Activated CD8-positive, alpha-beta memory T cell treated with anti-CD3 and anti-CD28 coated beads for 48 hours (primary cell): ENCODE measurements around the gene ZNF618.

Experiments
- DNase-seq, 3 experiments: peaks; one replicate each; pipeline ENCODE4 v3.0.0-alpha.2; 2020; ENCODE audit warnings: low read depth in 2 of 3, low spot score in 2 of 3

The ZNF618 gene

DNA sequence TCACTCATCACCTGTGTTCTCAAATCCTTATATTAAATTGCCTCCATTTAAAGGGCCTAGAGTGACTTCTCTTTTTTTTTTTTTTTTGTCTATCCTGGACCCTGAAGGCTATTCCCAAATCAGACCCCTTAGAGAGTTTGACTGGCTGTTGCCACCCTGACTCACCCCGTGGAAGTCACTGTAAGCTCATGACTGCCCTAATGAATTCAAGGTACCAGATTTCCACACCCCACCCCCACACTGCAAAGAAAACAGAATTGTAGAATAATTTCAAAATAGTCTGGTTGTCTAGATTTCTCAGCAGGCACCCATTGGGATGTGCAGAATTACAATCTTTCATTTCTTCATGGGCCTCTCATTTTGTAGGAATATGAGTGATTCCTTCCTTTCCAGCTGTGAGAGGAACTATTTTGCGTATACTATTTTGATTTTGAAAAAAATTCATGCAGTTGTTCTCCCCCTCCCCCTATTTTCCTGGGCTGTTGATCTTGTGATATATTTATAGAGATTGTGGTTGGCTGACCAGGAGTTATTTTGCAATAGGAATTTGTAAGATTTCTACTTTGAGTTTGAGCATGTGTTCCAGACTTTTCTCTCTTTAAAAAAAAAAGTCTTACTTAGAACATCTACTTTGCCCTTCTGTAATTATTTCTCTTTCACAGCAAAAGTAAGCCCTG, 79.1 kb downstream of the ZNF618 start:
- no peak for DNase-seq

DNA sequence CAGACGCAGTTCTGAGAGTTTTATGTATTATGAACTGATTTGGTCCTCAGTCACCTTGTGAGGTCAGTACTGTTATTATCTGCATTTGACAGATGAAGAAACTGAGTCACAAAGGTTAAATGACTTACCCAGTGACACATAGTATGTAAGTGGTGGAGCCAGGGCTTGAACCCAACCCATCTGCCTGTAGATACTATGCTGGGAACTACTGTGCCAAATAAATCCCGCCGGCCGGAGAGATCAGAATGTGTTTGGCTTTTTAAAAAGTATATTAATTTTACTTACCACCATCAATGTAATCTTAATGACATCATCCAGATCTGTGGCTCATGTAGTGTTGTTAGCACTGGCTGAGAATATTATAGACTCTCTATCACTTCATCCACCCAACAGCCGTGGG, 80.8 kb downstream of the ZNF618 start:
- no peak for DNase-seq

DNA sequence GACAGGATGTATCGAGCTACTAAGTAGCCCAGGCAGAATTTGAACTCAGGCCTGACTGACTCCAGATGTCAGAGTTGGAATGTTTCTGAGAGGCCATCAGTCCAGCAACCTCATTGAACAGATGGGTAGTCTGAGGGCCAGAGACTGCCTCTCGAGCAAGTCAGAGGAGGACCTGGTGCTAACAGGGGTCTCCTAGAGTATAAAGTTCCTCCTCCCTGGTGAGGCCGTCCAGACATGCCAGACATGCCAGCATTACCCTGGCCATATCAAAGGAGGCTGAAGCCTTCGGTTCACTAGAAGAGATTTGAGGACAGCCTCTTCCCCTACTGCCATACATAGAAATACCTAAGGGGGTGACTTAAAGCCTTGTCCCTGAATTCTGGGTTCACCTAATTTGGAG, 81.2 kb downstream of the ZNF618 start:
- DNase-seq: no peak

DNA sequence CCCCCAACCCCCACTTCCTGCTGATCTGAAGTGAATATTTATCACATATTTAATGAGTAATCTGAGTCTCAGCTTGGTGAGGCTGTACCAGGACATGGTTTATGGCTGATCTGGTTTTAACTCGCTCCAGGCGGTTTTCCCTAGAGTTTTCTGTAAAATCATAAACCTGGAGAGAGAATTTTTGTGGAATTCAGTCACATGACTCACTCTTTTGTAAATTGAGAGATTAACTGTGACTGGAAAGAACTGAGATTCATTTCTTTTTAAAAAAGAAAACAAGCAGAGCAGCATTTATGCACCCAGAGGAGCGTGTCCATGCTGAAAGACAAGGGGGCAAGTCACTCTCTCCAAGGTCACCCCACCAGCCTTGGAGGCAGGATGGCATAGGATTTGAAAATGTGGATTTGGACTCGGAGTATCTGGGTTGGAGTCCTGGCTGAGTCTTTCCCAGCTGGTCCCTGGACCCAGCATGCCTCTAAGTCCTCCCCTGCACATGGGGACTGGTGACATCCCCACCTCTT, 81.8 kb downstream of the ZNF618 start:
- no peak for DNase-seq

DNA sequence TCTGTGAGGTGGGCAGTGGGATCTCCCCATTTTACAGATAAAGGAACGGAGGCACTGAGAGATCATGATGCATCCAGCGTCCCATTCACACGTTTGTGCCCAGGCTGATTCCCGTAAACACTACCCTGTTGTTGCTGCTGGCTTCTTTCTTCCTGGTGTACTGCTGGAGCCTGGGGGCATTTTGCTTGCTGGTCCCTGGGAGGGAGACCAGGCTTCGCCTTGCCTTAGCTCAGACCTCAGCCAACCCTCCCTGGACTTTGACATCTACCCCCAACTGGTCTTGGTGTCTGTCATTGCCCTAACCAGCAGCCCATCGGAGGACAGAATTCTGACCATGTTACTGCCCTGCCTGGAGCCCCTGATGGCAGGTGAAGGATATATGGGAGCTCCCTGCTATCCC, 82.4 kb downstream of the ZNF618 start:
- no peak for DNase-seq

DNA sequence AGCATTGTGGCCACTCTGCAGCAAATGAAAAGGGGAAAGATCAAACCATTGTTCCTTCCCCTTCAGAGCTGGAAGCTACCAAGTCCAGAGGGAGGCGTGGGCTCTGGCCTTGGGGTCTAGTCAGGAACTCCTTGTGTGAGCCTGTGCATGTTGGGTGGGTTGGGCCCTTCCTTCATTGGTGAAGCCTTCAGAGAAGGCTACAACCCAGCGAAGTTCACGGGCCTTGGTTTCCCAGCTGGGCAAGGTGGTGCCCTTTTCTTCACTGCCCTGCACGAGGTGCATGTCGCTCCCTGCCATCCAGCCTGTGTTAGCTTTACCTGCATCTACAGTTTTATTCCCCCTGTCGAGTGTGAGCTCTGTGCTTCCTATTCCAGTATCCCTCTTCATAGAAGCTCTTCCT, 84.7 kb downstream of the ZNF618 start:
- DNase-seq: no peak

DNA sequence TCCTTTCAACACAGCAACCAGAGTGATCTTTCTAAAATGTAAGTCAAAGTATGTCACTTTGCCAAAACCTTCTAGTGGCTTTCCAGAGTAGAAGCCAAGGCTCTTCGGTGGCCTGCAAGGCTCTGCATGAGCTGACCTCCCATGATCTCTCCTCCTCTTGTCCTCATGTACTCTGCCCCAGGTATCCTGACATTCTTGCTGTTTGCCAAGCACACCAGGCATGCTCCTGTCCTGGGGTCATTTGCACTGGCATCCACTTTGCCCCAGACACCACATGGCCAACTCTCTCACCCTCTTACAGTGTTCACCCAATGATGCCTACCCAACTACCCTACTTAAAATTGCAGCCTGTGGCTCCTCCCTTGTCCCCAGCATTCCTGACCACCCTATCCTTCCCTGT, 86.3 kb downstream of the ZNF618 start:
- no peak for DNase-seq

DNA sequence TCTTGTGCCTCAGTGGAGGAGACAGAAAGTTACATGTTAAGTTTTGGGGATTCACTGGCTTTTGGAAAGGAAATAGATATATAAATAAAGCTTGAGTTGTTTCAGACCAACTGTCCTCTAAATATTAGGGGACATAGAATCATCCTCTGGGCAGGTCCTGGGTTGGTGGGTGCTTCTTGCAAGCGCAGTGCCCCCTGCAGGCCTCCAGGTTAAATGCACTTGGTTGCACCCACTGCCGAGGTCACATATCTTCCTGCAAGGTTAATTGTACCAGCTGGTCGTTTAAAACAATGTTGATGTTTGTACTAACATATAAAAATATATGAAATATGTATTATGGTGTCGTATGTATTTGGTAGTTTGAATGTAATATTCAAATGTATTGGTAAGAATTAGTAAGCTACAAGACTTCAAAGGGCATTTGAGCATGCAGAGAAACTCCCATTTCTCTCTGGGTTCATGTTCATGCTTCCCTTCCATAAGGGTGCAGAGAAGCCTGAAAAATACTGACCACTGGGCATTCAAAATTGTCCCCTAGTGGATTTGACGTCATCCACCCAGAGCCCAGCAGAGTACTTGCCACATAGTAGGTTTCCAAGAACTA, 87.0 kb downstream of the ZNF618 start:
- DNase-seq: no peak

DNA sequence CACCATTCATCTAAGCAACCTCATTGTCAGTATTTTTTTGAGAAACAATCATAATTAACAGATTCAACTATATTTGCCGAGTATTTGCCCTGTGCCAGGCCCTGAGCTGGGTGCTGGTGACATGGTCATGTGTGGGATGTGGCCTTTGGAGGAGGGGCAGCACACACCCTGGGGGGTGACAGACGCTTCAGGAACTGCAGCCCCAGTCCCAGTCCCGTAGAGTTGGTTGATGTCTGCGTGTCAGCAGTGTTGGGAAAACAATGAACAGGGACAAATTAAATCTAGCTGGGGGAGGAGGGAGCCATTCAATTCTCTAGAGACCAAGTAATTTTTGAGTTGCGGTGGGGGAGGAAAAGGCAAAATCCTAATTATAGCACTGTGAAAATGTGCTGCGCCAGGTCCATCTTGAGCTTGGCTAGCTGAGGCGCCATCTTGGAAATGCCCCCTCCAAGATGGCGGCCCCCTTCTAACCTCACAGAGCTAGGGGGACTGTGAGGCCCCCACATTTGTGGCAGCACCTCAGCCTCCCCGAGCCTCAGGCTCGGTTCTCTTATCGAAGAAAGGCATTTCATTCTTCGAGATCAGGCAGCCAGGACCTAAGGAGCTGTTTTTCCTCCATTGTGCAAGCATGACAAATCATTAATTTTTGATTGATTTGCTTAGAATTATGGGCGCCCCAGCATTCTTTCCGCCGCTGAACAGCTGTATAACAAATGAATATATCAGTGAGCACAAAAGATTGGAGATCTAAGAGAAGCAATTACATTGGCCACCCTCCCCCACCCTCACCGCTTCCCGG, 87.8 kb downstream of the ZNF618 start:
- DNase-seq: no peak

DNA sequence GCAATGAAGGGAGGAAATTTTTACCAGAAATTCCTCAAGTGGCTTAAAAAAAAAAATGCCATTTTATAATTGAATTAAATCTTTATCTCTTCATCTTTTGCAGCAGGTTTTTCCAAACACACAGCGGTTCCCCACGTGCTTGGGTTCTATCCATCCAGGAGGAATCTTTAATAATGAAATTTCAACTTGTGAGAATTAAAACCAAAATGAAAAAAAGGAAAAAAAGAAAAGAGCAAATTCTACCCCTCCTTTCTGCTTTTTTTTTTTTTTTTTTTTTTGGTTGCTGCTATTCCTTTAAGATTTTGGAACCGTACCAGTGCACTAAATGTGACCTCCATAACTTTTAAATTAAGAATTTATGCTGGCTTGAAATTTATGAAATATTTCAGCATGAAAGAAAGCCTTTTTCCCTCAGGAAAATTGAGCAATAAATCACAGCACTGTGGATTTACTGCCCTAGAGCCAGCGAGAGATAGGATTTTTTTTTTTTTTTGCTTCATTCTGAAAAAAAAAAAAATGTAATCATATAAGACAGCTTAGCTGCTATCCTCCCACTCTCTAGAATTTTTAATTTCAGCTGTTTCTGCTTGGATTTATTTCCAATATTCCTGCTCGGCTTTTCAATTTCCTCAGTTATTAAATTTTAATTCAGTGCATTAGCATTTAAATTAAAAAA, 88.5 kb downstream of the ZNF618 start:
- DNase-seq: no peak

DNA sequence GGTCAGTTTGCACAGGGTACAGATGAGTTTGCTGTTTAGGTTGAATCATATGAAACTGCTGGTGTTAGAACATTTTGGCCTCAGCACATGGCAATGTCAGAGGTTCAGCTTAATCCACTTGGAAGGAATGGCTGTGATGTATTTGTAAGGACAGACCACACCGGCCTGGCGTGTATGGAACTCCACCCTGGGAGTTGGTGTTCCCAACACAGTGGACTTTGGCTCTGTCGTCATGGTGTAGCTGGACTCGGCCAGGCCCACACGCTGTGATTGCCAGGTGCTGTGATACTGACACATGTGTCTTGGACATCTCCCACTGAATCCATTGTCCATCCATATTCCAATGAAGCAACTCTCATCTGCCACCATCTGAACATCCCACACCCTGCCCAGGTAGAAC, 90.3 kb downstream of the ZNF618 start:
- DNase-seq: no peak

DNA sequence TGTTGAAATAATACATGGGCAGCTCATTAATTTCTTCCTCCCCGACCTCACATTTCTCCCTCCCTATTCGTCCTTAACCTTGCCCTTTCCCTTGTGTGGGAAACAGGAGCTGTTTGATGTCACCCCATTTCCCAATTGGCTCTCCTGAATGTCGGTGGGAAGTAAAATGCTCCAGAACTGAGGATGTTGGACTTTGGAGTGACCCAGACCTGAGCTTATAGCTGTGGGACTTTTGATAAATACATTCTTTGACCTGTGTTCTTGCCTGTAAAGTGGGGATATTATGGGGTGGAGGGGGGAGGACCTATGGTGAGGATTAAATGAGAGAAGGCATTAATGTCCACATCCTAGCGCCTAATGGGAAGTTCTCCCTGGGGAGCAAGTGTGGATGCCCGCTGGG, 91.3 kb downstream of the ZNF618 start:
- DNase-seq: no peak

DNA sequence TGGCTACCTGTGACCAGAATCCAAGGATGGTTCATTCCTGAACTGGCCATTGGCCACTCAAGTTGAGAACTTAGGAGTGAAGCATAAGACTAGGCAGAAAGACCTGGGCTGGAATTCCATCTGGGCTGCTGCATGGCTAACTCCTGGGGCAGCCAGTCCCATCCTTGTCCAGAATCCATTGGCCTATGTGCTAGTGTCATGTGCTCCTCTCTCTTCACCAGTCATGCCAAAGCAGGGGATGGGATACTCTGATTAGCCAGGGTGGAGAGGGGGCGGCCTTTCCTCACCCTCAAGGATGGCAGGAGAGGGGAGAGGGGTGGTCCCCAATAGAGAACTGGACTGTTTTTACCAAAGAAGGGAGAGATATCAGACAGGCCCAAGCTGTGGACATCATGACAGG, 93.2 kb downstream of the ZNF618 start:
- DNase-seq: no peak

DNA sequence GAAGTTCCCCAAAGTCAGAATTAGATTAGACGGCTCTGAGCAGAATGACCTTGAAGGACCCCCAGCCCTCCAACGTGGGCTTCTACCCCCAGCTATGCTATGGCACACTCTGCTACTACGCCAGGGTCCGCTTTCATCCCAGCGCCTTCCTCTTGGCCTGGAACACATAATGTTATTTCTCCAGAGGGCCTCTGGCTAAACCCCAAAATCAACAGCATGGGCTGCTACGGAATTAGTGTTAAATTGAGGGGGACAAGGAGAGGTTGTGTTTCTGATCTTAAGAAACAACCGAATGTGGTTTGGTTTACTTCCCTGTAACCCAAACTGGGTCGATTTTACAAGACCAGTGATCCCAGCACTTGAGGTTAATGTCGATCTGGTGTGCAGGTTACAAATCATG, 97.1 kb downstream of the ZNF618 start:
- DNase-seq: no peak

DNA sequence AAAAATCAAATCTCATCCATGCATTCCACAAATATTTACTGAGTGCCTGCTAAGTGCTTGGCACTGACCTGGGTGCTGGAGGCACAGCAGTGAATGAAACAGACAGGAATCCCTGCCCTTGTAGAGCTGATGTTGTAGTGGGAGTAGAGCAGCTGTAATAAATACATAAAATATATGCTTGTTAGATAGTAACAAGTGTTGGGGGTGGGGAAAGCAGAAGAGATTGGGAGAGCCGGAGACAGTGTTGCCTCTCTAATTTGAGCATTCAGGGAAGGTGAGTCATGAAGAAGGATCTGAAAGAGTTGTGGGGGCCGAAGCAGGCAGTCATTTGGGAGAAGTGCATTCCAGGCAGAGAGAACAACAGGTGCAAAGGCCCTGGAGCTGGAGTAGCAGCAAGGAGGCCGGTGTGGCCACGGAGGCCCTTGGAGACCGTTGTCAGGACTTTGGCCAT, 97.9 kb downstream of the ZNF618 start:
- DNase-seq: no peak

DNA sequence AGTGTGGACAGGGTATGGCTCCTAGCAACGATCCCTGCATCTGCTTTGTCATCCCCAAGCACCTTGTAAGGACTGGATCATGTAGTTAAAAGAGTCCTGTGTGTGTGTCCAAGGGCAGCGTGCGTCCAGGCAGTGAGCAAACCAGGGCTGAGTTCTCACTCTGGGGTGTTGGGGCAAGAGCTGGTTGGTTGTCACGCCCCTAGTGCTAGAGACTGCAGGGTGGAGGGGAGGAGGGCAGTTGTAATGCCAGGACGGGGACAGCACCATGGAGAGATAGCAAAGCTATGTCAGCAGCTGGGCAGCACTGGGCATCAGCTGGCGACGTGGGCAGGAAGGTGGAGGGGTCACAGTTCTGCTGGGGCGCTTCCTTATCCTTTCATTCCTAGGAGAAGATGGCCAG, 100.8 kb downstream of the ZNF618 start:
- no peak for DNase-seq

DNA sequence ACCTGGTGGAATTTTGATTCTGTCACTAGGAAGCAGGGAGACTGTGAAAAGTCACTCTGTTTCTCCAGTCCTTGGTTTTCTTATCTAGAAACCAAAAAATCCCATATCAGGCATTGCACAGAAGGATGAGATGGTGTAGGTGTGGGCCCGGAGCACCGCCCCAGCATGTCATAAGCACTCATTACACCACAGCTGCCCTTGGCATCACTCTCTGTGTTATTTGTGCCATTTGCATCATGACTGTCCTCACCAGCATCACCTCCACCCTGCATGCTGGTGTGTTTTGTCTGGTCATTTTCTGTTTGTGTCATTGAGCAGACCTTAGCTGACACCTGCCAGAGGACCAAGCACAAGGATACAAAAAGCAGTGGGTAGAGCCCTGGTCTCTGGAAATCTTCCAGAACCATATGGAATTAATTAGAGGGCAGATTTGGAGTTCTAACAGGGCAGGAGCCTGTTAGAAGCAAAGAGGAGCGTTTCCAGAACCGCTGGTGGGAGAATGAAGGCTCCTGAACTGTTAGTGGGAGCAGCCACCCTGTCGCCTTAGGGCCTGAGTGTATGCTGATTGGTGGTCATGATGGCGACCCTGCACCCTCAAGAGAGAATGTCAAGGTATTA, 102.7 kb downstream of the ZNF618 start:
- DNase-seq: no peak

DNA sequence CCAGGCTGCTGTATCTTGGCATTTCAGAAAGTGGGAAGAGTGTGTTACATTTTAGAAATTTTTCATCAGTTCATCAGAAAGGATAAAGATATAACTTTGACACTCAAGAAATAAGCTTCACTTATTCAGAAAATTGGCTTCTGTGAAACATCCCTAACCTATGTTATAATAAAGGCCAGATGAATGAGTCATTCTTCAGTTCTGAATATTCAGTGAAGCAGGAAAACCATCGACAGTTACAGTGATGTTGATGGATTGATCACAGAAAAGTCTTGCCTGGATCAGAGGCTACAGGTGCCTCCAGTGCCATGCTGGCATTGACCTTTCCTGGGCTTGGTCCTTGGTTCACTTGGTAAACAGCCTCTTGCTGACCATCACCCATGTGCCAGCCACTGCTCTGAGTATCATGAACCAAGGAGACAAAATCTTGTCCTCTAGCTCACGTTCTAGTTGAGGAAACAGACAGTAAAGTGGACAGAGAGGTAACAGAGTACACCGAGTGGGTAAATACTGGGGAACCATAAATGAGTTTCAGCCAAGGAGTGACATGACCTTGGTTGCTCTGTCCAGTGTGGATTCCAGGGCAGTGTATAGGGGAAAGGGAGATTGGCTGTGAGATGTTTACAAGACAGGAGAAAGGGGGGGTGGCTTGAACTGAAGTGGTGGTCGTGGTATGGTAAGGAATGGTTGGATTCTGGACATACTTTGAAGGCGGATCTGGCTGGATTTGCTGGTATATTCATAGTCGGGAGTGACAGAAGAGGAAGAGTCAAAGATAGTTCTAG, 103.4 kb downstream of the ZNF618 start:
- no peak for DNase-seq

DNA sequence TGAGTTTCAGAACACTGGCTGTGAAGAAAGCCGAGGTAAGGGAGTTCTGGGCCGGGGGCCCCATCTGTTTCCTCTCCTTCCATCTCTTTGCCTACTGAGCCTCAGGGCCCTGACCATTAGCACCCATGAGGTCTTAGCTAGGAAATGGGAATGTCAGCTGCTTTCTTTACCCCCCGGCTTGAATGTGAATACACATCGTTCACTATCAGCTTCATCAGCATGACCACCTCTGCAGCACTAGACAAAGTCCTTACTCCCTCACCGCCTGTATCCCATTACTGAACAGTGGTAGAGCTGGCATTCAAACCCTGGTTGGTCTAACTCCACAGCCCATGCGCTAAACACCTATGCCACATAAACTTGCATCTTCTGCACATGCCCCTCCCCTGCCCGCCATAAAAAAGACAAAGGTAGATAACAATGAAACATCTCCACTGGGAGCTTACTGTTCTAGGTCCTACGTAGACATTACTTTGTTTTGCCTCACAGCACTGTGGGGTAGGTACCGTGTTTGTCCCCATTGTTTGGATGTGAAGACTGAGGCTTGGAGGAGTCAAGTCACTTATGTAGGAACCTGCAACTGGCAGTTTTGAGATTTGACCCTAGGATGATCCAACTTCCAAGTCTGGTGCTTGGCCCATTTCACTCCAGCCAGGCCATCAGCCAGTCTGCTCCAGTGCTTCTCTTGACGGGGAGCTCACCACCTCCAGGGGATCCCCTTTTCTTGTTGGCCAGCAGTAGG, 108.7 kb downstream of the ZNF618 start:
- no peak for DNase-seq
